ENCODE measurements around the gene PSMF1.

- no peak for TF ChIP-seq CTCF (IDR thresholded peaks at IDR 0.05)
- TF ChIP-seq EP300 (IDR thresholded peaks at IDR 0.05), result no peak
- TF ChIP-seq POLR2A (IDR thresholded peaks at IDR 0.05), result no peak
- TF ChIP-seq POLR2AphosphoS5 (IDR thresholded peaks at IDR 0.05), result no peak
Observed at GRCh38 chr20:1134355-1134754, 16.0 kb downstream of the PSMF1 start.

Data from upper lobe of left lung (tissue), 4 donors.